Neuronal stem cell (in vitro differentiated cells): Measurements from ENCODE around the gene HIPK4.
"Not testable (repeated sequence)": the region's sequence is repeated elsewhere in the genome, so short reads cannot be mapped to it uniquely, and the experiment has no call there.

Experiments used
- DNase-seq: peaks from one replicate; pipeline ENCODE4 v3.0.0-alpha.2; 2013; ENCODE audit warnings: low spot score
- H2AFZ ChIP-seq: one replicate; pipeline ENCODE4 v1.6.1; 2013; ENCODE audit warnings: mild to moderate bottlenecking, low read length, inconsistent platforms
- H2AK5ac ChIP-seq: 2 replicates; pipeline ENCODE4 v1.6.1; 2013; ENCODE audit warnings: low read depth, mild to moderate bottlenecking, inconsistent platforms, low read length, moderate library complexity, mixed read lengths
- H2BK120ac ChIP-seq: 2 replicates; pipeline ENCODE4 v1.6.1; 2013; ENCODE audit warnings: low read depth, mild to moderate bottlenecking, inconsistent platforms, low read length, moderate library complexity, mixed read lengths
- H2BK12ac ChIP-seq: one replicate; pipeline ENCODE4 v1.6.1; 2013; ENCODE audit warnings: low read length, inconsistent platforms
- H2BK15ac ChIP-seq: 2 replicates; pipeline ENCODE4 v1.6.1; 2013; ENCODE audit warnings: mild to moderate bottlenecking, low read length, inconsistent platforms, mixed read lengths
- H2BK5ac ChIP-seq: one replicate; pipeline ENCODE4 v1.6.1; 2013; ENCODE audit warnings: inconsistent platforms, mild to moderate bottlenecking, low read length, moderate library complexity
- H3K14ac ChIP-seq: one replicate; pipeline ENCODE4 v1.6.1; 2013; ENCODE audit warnings: low read length, inconsistent platforms
- H3K18ac ChIP-seq: 2 replicates; pipeline ENCODE4 v1.6.1; 2013; ENCODE audit warnings: low read length, inconsistent platforms
- H3K23ac ChIP-seq: 2 replicates; pipeline ENCODE4 v1.6.1; 2013; ENCODE audit warnings: low read depth, mild to moderate bottlenecking, mixed read lengths, low read length, inconsistent platforms; ENCODE audit not compliant: poor library complexity
- H3K27ac ChIP-seq: replicated peaks from 3 replicates; pipeline ENCODE4 v1.5.1; 2013; ENCODE audit warnings: low read length, inconsistent platforms
- H3K27me3 ChIP-seq, 3 experiments: 2 replicates each; pipeline ENCODE4 v1.6.1; 2013; ENCODE audit warnings: low read length in 3 of 3, mild to moderate bottlenecking in 2 of 3, inconsistent platforms in 1 of 3, low read depth in 1 of 3, mixed read lengths in 1 of 3, moderate library complexity in 1 of 3; ENCODE audit not compliant: control insufficient read depth in 3 of 3, insufficient read depth in 3 of 3
- H3K36me3 ChIP-seq, 2 donors: replicated peaks in 1 of 2; 2 replicates each; pipeline ENCODE4 v1.6.1; 2013; ENCODE audit warnings: low read length in 2 of 2; ENCODE audit not compliant: control insufficient read depth in 2 of 2, insufficient read depth in 2 of 2
- H3K4ac ChIP-seq: 2 replicates; pipeline ENCODE4 v1.6.1; 2013; ENCODE audit warnings: inconsistent platforms, mild to moderate bottlenecking, low read length, moderate library complexity
- H3K4me1 ChIP-seq, 2 donors: 1 replicate in 1 of 2; 2 replicates in 1 of 2; pipeline ENCODE4 v1.6.1; 2013; ENCODE audit warnings: low read length in 2 of 2, low read depth in 1 of 2; ENCODE audit not compliant: control insufficient read depth in 2 of 2, insufficient read depth in 1 of 2
- H3K4me2 ChIP-seq: one replicate; pipeline ENCODE4 v1.6.1; 2013; ENCODE audit warnings: mild to moderate bottlenecking, low read length, inconsistent platforms; ENCODE audit not compliant: insufficient read depth, poor library complexity, severe bottlenecking
- H3K4me3 ChIP-seq, 2 donors: 2 replicates each; pipeline ENCODE4 v1.5.1; 2013; ENCODE audit warnings: low read length in 2 of 2, mild to moderate bottlenecking in 2 of 2, inconsistent platforms in 1 of 2, moderate library complexity in 1 of 2
- H3K79me1 ChIP-seq: one replicate; pipeline ENCODE4 v1.6.1; 2013; ENCODE audit warnings: low read depth, mild to moderate bottlenecking, inconsistent platforms, low read length, moderate library complexity
- H3K9ac ChIP-seq: one replicate; pipeline ENCODE4 v1.6.1; 2013; ENCODE audit warnings: mild to moderate bottlenecking, low read depth, low read length, inconsistent platforms; ENCODE audit not compliant: poor library complexity
- H3K9me3 ChIP-seq, 2 donors: replicated peaks in 1 of 2; 2 replicates each; pipeline versions ENCODE3 to v1.6.1; 2013; ENCODE audit warnings: low read length in 2 of 2, mild to moderate bottlenecking in 2 of 2, inconsistent platforms in 1 of 2, low read depth in 1 of 2, mixed read lengths in 1 of 2, moderate library complexity in 1 of 2; ENCODE audit not compliant: control insufficient read depth in 2 of 2, insufficient read depth in 1 of 2
- H4K8ac ChIP-seq: one replicate; pipeline ENCODE4 v1.6.1; 2013; ENCODE audit warnings: low read depth, mild to moderate bottlenecking, inconsistent platforms, low read length, moderate library complexity
- H4K91ac ChIP-seq: one replicate; pipeline ENCODE4 v1.6.1; 2013; ENCODE audit warnings: low read length, low read depth, mild to moderate bottlenecking, inconsistent platforms; ENCODE audit not compliant: poor library complexity
- WGBS, 2 donors: extraction: QIAGEN DNeasy Blood & Tissue Kit; methylation state at CpG; one replicate each; pipeline ENCODE4 v1.1.7; 2013; ENCODE audit warnings: missing lambda C conversion rate in 2 of 2, mixed read lengths in 1 of 2; ENCODE audit not compliant: insufficient read length in 2 of 2, insufficient replicate concordance in 1 of 2; ENCODE audit errors: extremely low coverage in 2 of 2; 5-methylcytosine and 5-hydroxymethylcytosine counted together

Gene HIPK4

DNA sequence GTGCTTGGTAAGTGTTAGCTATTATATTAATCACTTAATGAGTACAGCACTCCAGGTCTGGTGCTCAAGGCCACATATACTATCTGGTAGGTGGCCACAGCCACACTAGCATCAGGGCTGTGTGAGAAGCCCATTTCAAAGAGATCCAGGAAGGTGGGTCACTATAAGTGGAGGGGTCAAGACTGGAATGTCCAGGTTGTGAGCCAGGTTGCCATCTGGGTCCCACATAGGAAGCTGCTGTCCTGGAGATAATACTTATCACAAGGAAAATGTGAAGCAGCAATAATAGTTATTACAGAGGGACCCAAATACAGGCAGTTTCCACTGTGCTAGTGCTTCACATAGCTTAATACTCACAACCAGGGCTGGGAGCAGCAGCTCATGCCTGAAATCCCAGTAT is 54.9 kb downstream of the HIPK4 start:
- no peak overlapping the region for H2BK12ac ChIP-seq
- H3K4me1 ChIP-seq, result no peaks in the 10 kb centered on the region
- no peak overlapping the region for H4K8ac ChIP-seq
- no peak overlapping the region for H3K4me2 ChIP-seq
- H2AFZ ChIP-seq, result no peak overlapping the region
- DNase-seq, result no peak
- H2BK5ac ChIP-seq, result no peak overlapping the region
- H3K4ac ChIP-seq, result no peak overlapping the region
- no peak overlapping the region for H3K14ac ChIP-seq
- H3K27ac ChIP-seq, result no peak overlapping the region
- peaks cover 17 to 63% of the 10 kb centered on the region in 2 donors for H3K36me3 ChIP-seq
- no peak overlapping the region for H3K18ac ChIP-seq
- H3K79me1 ChIP-seq, result peaks cover 3% of the 10 kb centered on the region
- no peak overlapping the region for H3K9ac ChIP-seq
- H4K91ac ChIP-seq, result no peak overlapping the region
- H3K27me3 ChIP-seq, result peaks cover 0 to 2% (median 0%) of the 10 kb centered on the region in 3 experiments
- H2BK120ac ChIP-seq, result no peak overlapping the region
- no peak overlapping the region for H2AK5ac ChIP-seq
- no peak overlapping the region for H2BK15ac ChIP-seq
- H3K9me3 ChIP-seq, result no peaks in the 10 kb centered on the region
- no peak overlapping the region for H3K4me3 ChIP-seq
- H3K23ac ChIP-seq, result no peak overlapping the region

DNA sequence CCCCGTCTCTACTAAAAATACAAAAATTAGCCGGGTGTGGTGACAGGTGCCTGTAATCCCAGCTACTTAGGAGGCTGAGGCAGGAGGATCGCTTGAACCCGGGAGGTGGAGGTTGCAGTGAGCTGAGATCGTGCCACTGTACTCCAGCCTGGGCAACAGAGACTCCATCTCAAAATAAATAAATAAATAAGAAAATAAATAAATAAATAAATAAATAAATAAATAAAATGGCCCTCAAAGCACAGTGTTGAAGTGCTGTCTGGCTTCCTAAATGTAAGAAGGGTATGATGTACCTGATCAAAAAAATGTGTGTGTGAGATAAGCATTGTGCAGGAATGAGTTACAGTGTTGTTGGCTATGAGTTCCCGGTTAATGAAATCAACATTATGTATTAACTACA is 56.9 kb downstream of the HIPK4 start:
- H3K18ac ChIP-seq, H3K27me3 ChIP-seq, H2BK12ac ChIP-seq, H3K4me2 ChIP-seq, H2AFZ ChIP-seq, H4K91ac ChIP-seq, H2BK5ac ChIP-seq, H3K4ac ChIP-seq, H2BK120ac ChIP-seq, H3K14ac ChIP-seq, H3K4me1 ChIP-seq, H4K8ac ChIP-seq, DNase-seq, H3K23ac ChIP-seq, H2BK15ac ChIP-seq, H3K9ac ChIP-seq, H3K4me3 ChIP-seq, H3K79me1 ChIP-seq, H2AK5ac ChIP-seq, H3K9me3 ChIP-seq, H3K27ac ChIP-seq: not testable (repeated sequence)
- peaks cover 24 to 72% of the 10 kb centered on the region in 2 donors for H3K36me3 ChIP-seq
- no CpG with 5 or more reads among the region's 6 CpGs for WGBS, 2 donors

DNA sequence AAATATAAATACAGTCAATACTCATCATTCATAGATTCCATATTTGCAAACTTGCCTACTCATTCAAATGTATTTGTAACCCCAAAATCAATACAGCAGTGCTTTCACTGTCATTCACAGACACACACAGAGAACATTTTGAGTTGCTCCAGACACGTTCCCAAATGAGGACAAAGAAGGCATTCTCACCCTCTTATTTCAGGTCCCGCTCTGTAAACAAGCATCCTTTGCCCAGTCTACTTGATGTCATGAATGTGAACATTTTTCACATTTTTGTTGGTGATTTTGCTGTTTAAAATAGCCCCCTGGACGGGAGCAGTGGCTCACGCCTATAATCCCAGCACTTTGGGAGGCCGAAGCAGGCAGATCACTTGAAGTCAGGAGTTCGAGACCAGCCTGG is 57.3 kb downstream of the HIPK4 start:
- Histone ChIP-seq H2BK15ac (no peak overlapping the region), H2AFZ (no peak overlapping the region), H3K79me1 (peaks cover 2% of the 10 kb centered on the region), H3K18ac (no peak overlapping the region), H3K14ac (no peak overlapping the region), H2BK12ac (no peak overlapping the region), H4K91ac (no peak overlapping the region), H3K4ac (no peak overlapping the region), H3K27me3 (peaks cover 0 to 2% (median 0%) of the 10 kb centered on the region in 3 experiments), H3K9ac (no peak overlapping the region), H4K8ac (no peak overlapping the region), H3K27ac (no peak overlapping the region), H3K4me2 (no peak overlapping the region), H3K4me1 (no peaks in the 10 kb centered on the region), H2BK5ac (no peak overlapping the region), H3K36me3 (peaks cover 27 to 76% of the 10 kb centered on the region in 2 donors), H2BK120ac (no peak overlapping the region), H2AK5ac (no peak overlapping the region), H3K9me3 (no peaks in the 10 kb centered on the region), H3K23ac (no peak overlapping the region), H3K4me3 (no peak overlapping the region)
- WGBS, 2 donors, result no CpG with 5 or more reads among the region's 6 CpGs
- DNase-seq, result no peak

DNA sequence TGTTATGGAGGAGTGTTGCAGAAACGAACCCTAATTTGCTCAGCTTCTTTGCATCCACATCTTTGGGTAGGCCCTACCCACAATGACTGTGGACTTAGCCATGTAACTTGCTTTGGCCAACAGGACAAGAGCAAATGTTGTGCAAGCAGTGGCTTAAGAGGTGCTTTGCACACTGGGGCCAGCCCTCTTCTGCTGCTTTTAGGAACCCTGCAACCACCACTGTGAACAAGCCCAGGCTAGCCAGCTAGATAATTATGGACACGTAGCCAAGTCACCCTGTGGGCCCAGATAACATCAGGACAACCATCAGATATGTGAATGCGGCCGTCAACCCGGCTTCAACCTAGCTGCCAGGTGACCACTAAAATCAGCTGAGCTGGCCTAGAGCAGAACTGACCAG is 58.9 kb downstream of the HIPK4 start:
- no peak overlapping the region for H3K18ac ChIP-seq
- no peak overlapping the region for H2BK120ac ChIP-seq
- H3K27me3 ChIP-seq, result no peaks in the 10 kb centered on the region
- no peak overlapping the region for H2AFZ ChIP-seq
- H2BK12ac ChIP-seq, result no peak overlapping the region
- H3K4me1 ChIP-seq, result no peaks in the 10 kb centered on the region
- H3K14ac ChIP-seq, result no peak overlapping the region
- no peak overlapping the region for H3K4me3 ChIP-seq
- H3K27ac ChIP-seq, result no peak overlapping the region
- H3K79me1 ChIP-seq, result no peaks in the 10 kb centered on the region
- H4K8ac ChIP-seq, result no peak overlapping the region
- H4K91ac ChIP-seq, result no peak overlapping the region
- no peak for DNase-seq
- no peaks in the 10 kb centered on the region for H3K9me3 ChIP-seq
- H3K36me3 ChIP-seq, result peaks cover 38 to 84% of the 10 kb centered on the region in 2 donors
- no peak overlapping the region for H2BK15ac ChIP-seq
- WGBS, 2 donors, result no CpG with 5 or more reads among the region's 5 CpGs
- no peak overlapping the region for H3K4ac ChIP-seq
- no peak overlapping the region for H3K9ac ChIP-seq
- H2BK5ac ChIP-seq, result no peak overlapping the region
- no peak overlapping the region for H3K23ac ChIP-seq
- no peak overlapping the region for H3K4me2 ChIP-seq
- H2AK5ac ChIP-seq, result no peak overlapping the region
